Measurements from ENCODE around the gene FKBP2. TPM values are rescaled to one million over a fixed set of nuclear protein-coding genes. Genes with fewer than 3 reads are reported as not detected.

FKBP2 gene
- total RNA-seq, 1 experiment from 2014 or later = 27.8 TPM

- DNase-seq (ENCODE audit: low spot score) = no peak
- in situ Hi-C loops (cut with HindIII; ENCODE audit: low sequenced_read_pairs) = no loop called here
Observed at GRCh38 chr11:64216879-64217278, 24.0 kb upstream of the FKBP2 start.

GRCh38 chr11:64218628-64219353 is 22.1 kb upstream of the FKBP2 start:
- in situ Hi-C loops (cut with HindIII; ENCODE audit: low sequenced_read_pairs) = no loop called here

GRCh38 chr11:64219354-64219684 is 21.6 kb upstream of the FKBP2 start:
- no peak for DNase-seq (ENCODE audit: low spot score)
- in situ Hi-C loops (cut with HindIII; ENCODE audit: low sequenced_read_pairs) = no loop called here

More at GRCh38 chr11:64218628-64219353, 22.1 kb upstream of the FKBP2 start:
- no peak for DNase-seq (ENCODE audit: low spot score)

- no peak for DNase-seq (ENCODE audit: low spot score)
- in situ Hi-C loops (cut with HindIII; ENCODE audit: low sequenced_read_pairs) = no loop called here
Observed at GRCh38 chr11:64219755-64220154, 21.1 kb upstream of the FKBP2 start.

GRCh38 chr11:64220271-64220670 is 20.6 kb upstream of the FKBP2 start:
- in situ Hi-C loops (cut with HindIII; ENCODE audit: low sequenced_read_pairs) = no loop called here
- no peak for DNase-seq (ENCODE audit: low spot score)

- no peak for DNase-seq (ENCODE audit: low spot score)
- in situ Hi-C loops (cut with HindIII; ENCODE audit: low sequenced_read_pairs) = no loop called here
Observed at GRCh38 chr11:64220798-64221197, 20.1 kb upstream of the FKBP2 start.

GRCh38 chr11:64222651-64223000 is 18.3 kb upstream of the FKBP2 start:
- DNase-seq (ENCODE audit: low spot score) = no peak
- in situ Hi-C loops (cut with HindIII; ENCODE audit: low sequenced_read_pairs) = no loop called here

GRCh38 chr11:64223001-64223651 is 17.8 kb upstream of the FKBP2 start:
- DNase-seq (ENCODE audit: low spot score) = no peak
- in situ Hi-C loops (cut with HindIII; ENCODE audit: low sequenced_read_pairs) = no loop called here

GRCh38 chr11:64224151-64224890 is 16.6 kb upstream of the FKBP2 start:
- in situ Hi-C loops (cut with HindIII; ENCODE audit: low sequenced_read_pairs) = no loop called here
- no peak for DNase-seq (ENCODE audit: low spot score)

- in situ Hi-C loops (cut with HindIII; ENCODE audit: low sequenced_read_pairs) = no loop called here
- DNase-seq (ENCODE audit: low spot score) = no peak
Observed at GRCh38 chr11:64224891-64225607, 15.8 kb upstream of the FKBP2 start.

GRCh38 chr11:64225608-64226506 is 15.0 kb upstream of the FKBP2 start, which contains the start of the genes NUDT22 and TRPT1:
NUDT22 (plus strand) TSS chr11:64226274; CDS start chr11:64226653, 379 bp downstream.
TRPT1 (minus strand) TSS chr11:64226186; CDS start chr11:64225860, 326 bp downstream.
- peak; percentile 85 for DNase-seq (ENCODE audit: low spot score)
- in situ Hi-C loops (cut with HindIII; ENCODE audit: low sequenced_read_pairs) = no loop called here

GRCh38 chr11:64226507-64227051 is 14.3 kb upstream of the FKBP2 start:
- in situ Hi-C loops (cut with HindIII; ENCODE audit: low sequenced_read_pairs) = no loop called here
- no peak for DNase-seq (ENCODE audit: low spot score)

- in situ Hi-C loops (cut with HindIII; ENCODE audit: low sequenced_read_pairs) = no loop called here
- DNase-seq (ENCODE audit: low spot score) = no peak
Observed at GRCh38 chr11:64227405-64227956, 13.4 kb upstream of the FKBP2 start.

GRCh38 chr11:64229090-64229743 is 11.7 kb upstream of the FKBP2 start:
- no peak for DNase-seq (ENCODE audit: low spot score)
- in situ Hi-C loops (cut with HindIII; ENCODE audit: low sequenced_read_pairs) = no loop called here

GRCh38 chr11:64229744-64230170 is 11.1 kb upstream of the FKBP2 start:
- in situ Hi-C loops (cut with HindIII; ENCODE audit: low sequenced_read_pairs) = no loop called here
- DNase-seq (ENCODE audit: low spot score) = no peak

GRCh38 chr11:64230171-64230984 is 10.5 kb upstream of the FKBP2 start, which contains the start of gene DNAJC4:
DNAJC4 (plus strand) TSS chr11:64230548; CDS start chr11:64230855, 307 bp downstream.
- DNase-seq (ENCODE audit: low spot score) = peak; percentile 98
- in situ Hi-C loops (cut with HindIII; ENCODE audit: low sequenced_read_pairs) = no loop called here

GRCh38 chr11:64230985-64231365 is 9.9 kb upstream of the FKBP2 start:
- DNase-seq (ENCODE audit: low spot score) = no peak
- in situ Hi-C loops (cut with HindIII; ENCODE audit: low sequenced_read_pairs) = no loop called here

Data from G401 (cell line).